ENCODE measurements around the gene CCDC30.

DNA sequence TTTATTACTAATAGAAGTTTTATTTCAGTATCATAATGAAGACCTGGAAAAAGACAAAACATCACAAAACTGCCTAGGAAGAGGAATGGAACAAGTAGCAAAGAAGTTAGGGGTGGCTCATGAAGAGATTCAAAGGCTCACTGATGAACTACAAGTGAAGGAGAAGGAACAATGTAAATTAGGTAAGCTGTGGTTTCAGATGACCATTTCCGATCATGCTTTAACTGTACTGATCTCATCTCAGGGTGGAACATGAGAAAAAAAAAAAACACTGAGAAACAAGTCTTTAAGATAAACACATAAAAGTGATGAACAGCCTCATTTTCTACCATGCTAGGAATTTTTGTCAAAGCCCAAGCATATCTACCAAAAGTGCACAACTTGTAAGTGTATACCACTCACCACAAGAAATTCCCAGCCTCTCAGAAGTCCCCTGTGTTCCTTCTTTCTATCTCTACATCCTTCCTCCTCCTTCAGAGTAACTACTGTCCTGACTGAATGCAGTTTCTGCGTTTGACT lies 19.6 kb downstream of the CCDC30 start:
- no peak for TF ChIP-seq POLR2AphosphoS5 (IDR thresholded peaks at IDR 0.05)
- no peak for TF ChIP-seq POLR2A (IDR thresholded peaks at IDR 0.05)
